ENCODE measurements around the gene RPS6KC1. TPM values are rescaled to one million over a fixed set of nuclear protein-coding genes. Genes with fewer than 3 reads are reported as not detected.
"Not testable (repeated sequence)": the region's sequence is repeated elsewhere in the genome, so short reads cannot be mapped to it uniquely, and the experiment has no call there.

Gene RPS6KC1
- total and polyA plus RNA-seq, 8 donors, result 15.8 to 25.2 (median 23.5) TPM

DNA sequence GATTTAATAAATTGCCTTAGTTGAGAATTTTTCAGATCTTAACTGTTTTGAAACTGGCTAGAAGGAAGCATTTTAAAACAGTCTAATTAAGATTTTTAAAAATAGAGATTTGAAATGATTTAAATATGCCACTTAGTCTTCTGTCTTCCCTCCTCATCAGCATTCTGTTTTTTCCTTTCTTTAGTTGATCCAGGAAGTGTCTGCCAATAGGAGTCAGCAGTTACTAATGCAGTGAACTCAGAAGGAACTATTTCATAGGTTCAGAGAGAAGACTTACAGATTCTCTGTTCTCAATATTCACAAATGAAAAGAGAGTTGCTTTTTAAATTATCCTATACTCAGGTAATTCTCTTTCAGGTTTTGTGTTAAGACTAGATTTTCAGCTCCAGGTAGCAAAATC, 84.5 kb downstream of the RPS6KC1 start:
- H3K9me3 ChIP-seq, result peaks cover 0 to 4% of the 10 kb centered on the region in 2 donors
- H3K27me3 ChIP-seq, result no peaks in the 10 kb centered on the region
- H3K4me3 ChIP-seq, result no peak overlapping the region
- TF ChIP-seq, protein P1, sequence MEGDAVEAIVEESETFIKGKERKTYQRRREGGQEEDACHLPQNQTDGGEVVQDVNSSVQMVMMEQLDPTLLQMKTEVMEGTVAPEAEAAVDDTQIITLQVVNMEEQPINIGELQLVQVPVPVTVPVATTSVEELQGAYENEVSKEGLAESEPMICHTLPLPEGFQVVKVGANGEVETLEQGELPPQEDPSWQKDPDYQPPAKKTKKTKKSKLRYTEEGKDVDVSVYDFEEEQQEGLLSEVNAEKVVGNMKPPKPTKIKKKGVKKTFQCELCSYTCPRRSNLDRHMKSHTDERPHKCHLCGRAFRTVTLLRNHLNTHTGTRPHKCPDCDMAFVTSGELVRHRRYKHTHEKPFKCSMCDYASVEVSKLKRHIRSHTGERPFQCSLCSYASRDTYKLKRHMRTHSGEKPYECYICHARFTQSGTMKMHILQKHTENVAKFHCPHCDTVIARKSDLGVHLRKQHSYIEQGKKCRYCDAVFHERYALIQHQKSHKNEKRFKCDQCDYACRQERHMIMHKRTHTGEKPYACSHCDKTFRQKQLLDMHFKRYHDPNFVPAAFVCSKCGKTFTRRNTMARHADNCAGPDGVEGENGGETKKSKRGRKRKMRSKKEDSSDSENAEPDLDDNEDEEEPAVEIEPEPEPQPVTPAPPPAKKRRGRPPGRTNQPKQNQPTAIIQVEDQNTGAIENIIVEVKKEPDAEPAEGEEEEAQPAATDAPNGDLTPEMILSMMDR (IDR thresholded peaks at IDR 0.05), result no peak
- DNase-seq (peak in 1 of 4 donors; percentile 2), ATAC-seq (no peak)
- intact Hi-C loops (cut with DNase I), result no loop called here
- no peak overlapping the region for H3K27ac ChIP-seq
- H3K36me3 ChIP-seq, result no peaks in the 10 kb centered on the region
- H3K4me1 ChIP-seq, result no peaks in the 10 kb centered on the region

DNA sequence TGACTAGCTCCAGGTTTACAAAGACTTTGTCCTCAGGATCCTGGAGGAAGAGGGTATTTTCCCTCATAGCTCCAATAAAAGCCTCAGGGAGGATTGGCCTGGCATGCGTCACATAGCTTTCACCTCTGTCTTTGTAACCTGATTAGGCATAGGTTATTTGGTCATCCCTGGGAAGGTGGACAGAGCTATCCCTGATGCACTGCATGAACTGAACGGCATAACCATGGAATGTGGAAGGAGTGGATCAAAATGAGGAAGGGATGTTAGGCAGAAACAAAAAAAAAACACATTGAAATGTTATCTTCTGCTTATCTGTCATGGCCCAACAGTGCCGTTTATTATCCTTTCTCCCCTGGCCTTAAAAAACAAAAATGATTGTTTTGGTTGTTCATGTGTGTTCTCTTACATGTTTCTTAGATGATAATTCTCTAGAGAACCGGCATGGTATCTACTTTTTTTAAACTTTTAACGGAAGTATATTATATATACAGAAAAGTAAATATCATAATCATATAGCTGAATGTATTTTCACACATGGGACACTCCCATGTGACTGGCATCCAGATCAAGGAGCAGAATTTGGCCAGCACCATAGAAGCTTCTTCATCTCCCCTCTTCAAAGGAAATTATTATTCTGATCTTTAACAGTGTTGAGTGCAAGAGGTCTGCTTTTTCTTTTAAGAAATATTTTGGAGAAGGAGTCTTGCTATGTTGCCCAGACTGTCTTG, 85.3 kb downstream of the RPS6KC1 start:
- Histone ChIP-seq H3K27ac (no peak overlapping the region), H3K4me3 (no peak overlapping the region), H3K27me3 (no peaks in the 10 kb centered on the region), H3K4me1 (no peaks in the 10 kb centered on the region), H3K36me3 (no peaks in the 10 kb centered on the region), H3K9me3 (peaks cover 0 to 4% of the 10 kb centered on the region in 2 donors)
- no peak for ATAC-seq
- TF ChIP-seq, protein P1 (IDR thresholded peaks at IDR 0.05), result no peak
- no peak for DNase-seq
- intact Hi-C loops (cut with DNase I), result no loop called here

DNA sequence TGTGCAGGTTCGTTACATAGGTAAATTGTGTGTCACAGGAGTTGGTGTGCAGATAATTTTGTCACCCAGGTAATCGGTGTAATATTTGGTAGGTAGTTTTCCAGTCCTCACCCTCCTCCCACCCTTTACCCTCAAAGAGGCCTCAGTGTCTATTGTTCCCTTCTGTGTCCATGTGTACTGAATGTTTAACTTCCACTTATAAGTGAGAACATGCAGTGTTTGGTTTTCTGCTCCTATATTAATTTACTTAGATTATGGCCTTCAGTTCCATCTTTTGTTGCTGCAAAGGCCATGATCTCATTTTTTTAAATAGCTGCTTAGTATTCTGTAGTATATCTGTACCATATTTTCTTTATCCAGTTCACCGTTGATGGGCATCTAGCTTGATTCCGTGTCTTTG, 87.3 kb downstream of the RPS6KC1 start:
- intact Hi-C loops (cut with DNase I), result no loop called here
- Histone ChIP-seq H3K9me3 (peaks cover 0 to 4% of the 10 kb centered on the region in 2 donors), H3K36me3 (no peaks in the 10 kb centered on the region), H3K27me3 (no peaks in the 10 kb centered on the region), H3K27ac (no peak overlapping the region), H3K4me1 (no peaks in the 10 kb centered on the region), H3K4me3 (no peak overlapping the region)
- DNase-seq, result peak in 1 of 4 donors; percentile 2
- TF ChIP-seq, protein P1 (IDR thresholded peaks at IDR 0.05), result no peak
- no peak for ATAC-seq

DNA sequence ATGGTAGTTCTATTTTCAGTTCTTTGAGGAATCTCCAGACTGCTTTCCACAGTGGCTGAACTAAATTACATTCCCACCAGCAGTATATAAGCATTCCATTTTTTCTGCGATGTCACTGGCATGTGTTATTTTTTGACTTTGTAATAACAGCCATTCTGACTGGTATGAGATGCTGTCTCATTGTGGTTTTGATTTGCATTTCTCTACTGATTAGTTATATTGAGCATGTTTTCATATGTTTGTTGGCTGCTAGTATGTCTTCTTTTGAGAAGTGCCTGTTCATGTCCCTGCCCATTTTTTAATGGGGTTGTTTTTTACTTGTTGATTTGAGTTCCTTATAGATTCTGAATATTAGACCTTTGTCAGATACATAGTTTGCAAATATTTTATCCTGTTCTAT, 87.9 kb downstream of the RPS6KC1 start:
- Histone ChIP-seq H3K4me3 (no peak overlapping the region), H3K27me3 (no peaks in the 10 kb centered on the region), H3K27ac (no peak overlapping the region), H3K9me3 (peaks cover 0 to 4% of the 10 kb centered on the region in 2 donors), H3K4me1 (no peaks in the 10 kb centered on the region), H3K36me3 (no peaks in the 10 kb centered on the region)
- ATAC-seq (no peak), DNase-seq (no peak)
- intact Hi-C loops (cut with DNase I), result no loop called here
- TF ChIP-seq, protein P1 (IDR thresholded peaks at IDR 0.05), result no peak

DNA sequence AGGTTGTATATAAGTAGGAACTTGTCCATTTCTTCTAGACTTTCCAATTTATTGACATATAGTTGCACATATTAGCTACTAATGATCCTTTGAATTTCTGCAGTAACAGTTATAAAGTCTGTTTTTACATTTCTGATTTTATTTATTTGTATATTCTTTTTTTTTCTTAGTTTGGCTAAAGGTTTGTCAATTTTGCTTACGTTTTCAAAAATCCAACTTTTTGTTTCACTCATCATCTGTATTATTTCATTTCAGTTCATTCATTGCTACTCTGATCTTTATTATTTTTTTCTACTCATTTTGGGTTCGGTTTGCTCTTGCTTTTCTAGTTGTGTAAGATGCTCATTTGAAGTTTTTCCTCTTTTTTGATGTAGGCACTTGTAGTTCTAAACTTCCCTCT, 97.9 kb downstream of the RPS6KC1 start:
- TF ChIP-seq, protein P1 (IDR thresholded peaks at IDR 0.05), result no peak
- DNase-seq (no peak), ATAC-seq (no peak)
- H3K36me3 ChIP-seq, result no peaks in the 10 kb centered on the region
- no peak overlapping the region for H3K27ac ChIP-seq
- intact Hi-C loops (cut with DNase I), result no loop called here
- H3K4me1 ChIP-seq, result no peaks in the 10 kb centered on the region
- peaks cover 0 to 6% of the 10 kb centered on the region in 2 donors for H3K9me3 ChIP-seq
- H3K4me3 ChIP-seq, result no peak overlapping the region
- no peaks in the 10 kb centered on the region for H3K27me3 ChIP-seq

DNA sequence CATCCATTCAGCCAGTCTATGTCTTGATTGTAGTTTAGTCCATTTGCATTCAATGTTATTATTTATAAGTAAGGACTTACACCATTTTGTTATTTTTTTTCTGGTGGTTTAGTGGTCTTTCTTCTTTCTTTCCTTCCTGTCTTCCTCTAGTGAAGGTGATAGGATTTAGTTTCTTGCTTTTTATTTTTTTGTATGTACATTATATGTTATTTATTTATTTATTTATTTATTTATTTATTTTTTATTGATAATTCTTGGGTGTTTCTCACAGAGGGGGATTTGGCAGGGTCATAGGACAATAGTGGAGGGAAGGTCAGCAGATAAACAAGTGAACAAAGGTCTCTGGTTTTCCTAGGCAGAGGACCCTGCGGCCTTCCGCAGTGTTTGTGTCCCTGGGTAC, 99.0 kb downstream of the RPS6KC1 start:
- H3K27ac ChIP-seq; H3K27me3 ChIP-seq; DNase-seq; H3K4me3 ChIP-seq; H3K9me3 ChIP-seq; H3K4me1 ChIP-seq; intact Hi-C loops (cut with DNase I); H3K36me3 ChIP-seq; ATAC-seq: not testable (repeated sequence)

All from left lung (tissue), 10 donors.